ENCODE measurements around the gene NBAS.

- TF ChIP-seq CTCF (optimal IDR thresholded peaks at IDR 0.05 in 1 of 3, IDR thresholded peaks at IDR 0.05 in 1 of 3, conservative IDR thresholded peaks at IDR 0.05 in 1 of 3; ENCODE audit: extremely low read depth in 1 of 3, insufficient read depth in 2 of 3, low read length in 3 of 3) (no peak), EZH2 (IDR thresholded peaks at IDR 0.05; ENCODE audit: low read length) (no peak)
These were observed 402.6 kb downstream of the NBAS start for GRCh38 chr2:15158532-15158931.

Measured in keratinocyte (primary cell).